Trophoblast cell (in vitro differentiated cells and primary cell): ENCODE measurements around the gene TOGARAM1. TPM values are rescaled to one million over a fixed set of nuclear protein-coding genes. Genes with fewer than 3 reads are reported as not detected.

Source experiments
- DNase-seq, 2 donors: peaks; one replicate each; pipeline ENCODE4 v3.0.0-alpha.2; 2016
- H2AFZ ChIP-seq: 2 replicates; pipeline ENCODE4 v1.6.1; 2013; ENCODE audit warnings: low read length, moderate library complexity, mild to moderate bottlenecking; ENCODE audit not compliant: insufficient read depth, poor library complexity
- H2AK5ac ChIP-seq: 2 replicates; pipeline ENCODE4 v1.6.1; 2013; ENCODE audit warnings: mild to moderate bottlenecking, low read length
- H2BK120ac ChIP-seq: 2 replicates; pipeline ENCODE4 v1.6.1; 2013; ENCODE audit warnings: low read length, mild to moderate bottlenecking, moderate library complexity; ENCODE audit not compliant: insufficient read depth, poor library complexity
- H2BK12ac ChIP-seq: 2 replicates; pipeline ENCODE4 v1.6.1; 2013; ENCODE audit warnings: mild to moderate bottlenecking, low read length, moderate library complexity
- H2BK5ac ChIP-seq: 2 replicates; pipeline ENCODE4 v1.6.1; 2013; ENCODE audit warnings: low read length, low read depth, moderate library complexity, mild to moderate bottlenecking; ENCODE audit not compliant: poor library complexity
- H3K14ac ChIP-seq: 2 replicates; pipeline ENCODE4 v1.6.1; 2013; ENCODE audit warnings: mild to moderate bottlenecking, low read length
- H3K18ac ChIP-seq: 2 replicates; pipeline ENCODE4 v1.6.1; 2013; ENCODE audit warnings: mild to moderate bottlenecking, low read length
- H3K23ac ChIP-seq: 2 replicates; pipeline ENCODE4 v1.6.1; 2013; ENCODE audit warnings: low read length
- H3K27ac ChIP-seq: 2 replicates; pipeline ENCODE4 v1.5.1; 2013; ENCODE audit warnings: low read depth, mild to moderate bottlenecking, inconsistent platforms, low read length, moderate library complexity
- H3K27me3 ChIP-seq: 2 replicates; pipeline ENCODE4 v1.6.1; 2013; ENCODE audit warnings: inconsistent platforms, mild to moderate bottlenecking, low read length, moderate library complexity; ENCODE audit not compliant: insufficient read depth
- H3K36me3 ChIP-seq, 2 experiments: 1 replicate in 1 of 2; 2 replicates in 1 of 2; pipeline ENCODE4 v1.6.1; 2013; ENCODE audit warnings: low read length in 2 of 2, mild to moderate bottlenecking in 2 of 2, moderate library complexity in 1 of 2; ENCODE audit not compliant: insufficient read depth in 2 of 2, control insufficient read depth in 1 of 2
- H3K4ac ChIP-seq: 2 replicates; pipeline ENCODE4 v1.6.1; 2013; ENCODE audit warnings: low read depth, mild to moderate bottlenecking, low read length, moderate library complexity
- H3K4me1 ChIP-seq, 2 experiments: 1 replicate in 1 of 2; 2 replicates in 1 of 2; pipeline ENCODE4 v1.6.1; 2013; ENCODE audit warnings: low read length in 2 of 2, mild to moderate bottlenecking in 2 of 2, moderate library complexity in 1 of 2; ENCODE audit not compliant: insufficient read depth in 2 of 2, control insufficient read depth in 1 of 2
- H3K4me2 ChIP-seq: 2 replicates; pipeline ENCODE4 v1.6.1; 2013; ENCODE audit warnings: inconsistent platforms, mild to moderate bottlenecking, low read length, moderate library complexity
- H3K4me3 ChIP-seq: 2 replicates; pipeline ENCODE4 v1.5.1; 2013; ENCODE audit warnings: mild to moderate bottlenecking, low read depth, low read length, inconsistent platforms
- H3K79me1 ChIP-seq: one replicate; pipeline ENCODE4 v1.6.1; 2013; ENCODE audit warnings: low read length
- H3K79me2 ChIP-seq: 2 replicates; pipeline ENCODE4 v1.6.1; 2013; ENCODE audit warnings: low read length, mild to moderate bottlenecking; ENCODE audit not compliant: control insufficient read depth, insufficient read depth, poor library complexity
- H3K9ac ChIP-seq: 2 replicates; pipeline ENCODE4 v1.6.1; 2013; ENCODE audit warnings: mild to moderate bottlenecking, low read length
- H3K9me3 ChIP-seq: 2 replicates; pipeline ENCODE4 v1.6.1; 2013; ENCODE audit warnings: low read depth, mild to moderate bottlenecking, control low read depth, inconsistent platforms, low read length; ENCODE audit not compliant: insufficient read depth
- H4K12ac ChIP-seq: 2 replicates; pipeline ENCODE4 v1.6.1; 2013; ENCODE audit warnings: low read depth, mild to moderate bottlenecking, low read length, moderate library complexity
- H4K8ac ChIP-seq: 2 replicates; pipeline ENCODE4 v1.6.1; 2013; ENCODE audit warnings: low read depth, mild to moderate bottlenecking, low read length, moderate library complexity
- H4K91ac ChIP-seq: one replicate; pipeline ENCODE4 v1.6.1; 2013; ENCODE audit warnings: low read depth, mild to moderate bottlenecking, low read length, moderate library complexity
- WGBS: extraction: QIAGEN DNeasy Blood & Tissue Kit; methylation state at CpG from one replicate; pipeline ENCODE4 v1.1.7; 2013; ENCODE audit warnings: missing lambda C conversion rate; ENCODE audit not compliant: insufficient read length, insufficient coverage; ENCODE audit errors: extremely low coverage; 5-methylcytosine and 5-hydroxymethylcytosine counted together
- polyA plus RNA-seq: library from polyadenylated mRNA; stranded (reverse); fragments of 200-250 nt; gene quantifications from 2 replicates; pipeline ENCODE4 v1.2.3, GENCODE V29; 2013

The TOGARAM1 gene
- polyA plus RNA-seq = 4.7 and 5.2 TPM in 2 replicates

- Histone ChIP-seq H2BK5ac (no peak within 1 kb of the TSS), H3K4ac (no peak within 1 kb of the TSS), H3K4me1 (peaks cover 10 to 14% of the 10 kb centered on the region in 2 experiments), H3K4me2 (peak within 1 kb of the TSS; percentile 78), H2BK12ac (no peak within 1 kb of the TSS), H3K9ac (peak within 1 kb of the TSS; percentile 22), H2AK5ac (no peak within 1 kb of the TSS), H4K8ac (peak within 1 kb of the TSS; percentile 88), H3K27me3 (no peaks in the 10 kb centered on the region), H3K79me2 (peaks cover 3% of the 10 kb centered on the region), H3K36me3 (no peaks in the 10 kb centered on the region), H2AFZ (peak within 1 kb of the TSS; percentile 89), H3K14ac (peak within 1 kb of the TSS; percentile 60), H4K91ac (peak within 1 kb of the TSS; percentile 51), H2BK120ac (peak within 1 kb of the TSS; percentile 8), H3K4me3 (peak within 1 kb of the TSS; percentile 82), H4K12ac (peak within 1 kb of the TSS; percentile 72), H3K79me1 (peaks cover 4% of the 10 kb centered on the region), H3K18ac (peak within 1 kb of the TSS; percentile 38), H3K9me3 (no peaks in the 10 kb centered on the region), H3K27ac (peak within 1 kb of the TSS; percentile 34), H3K23ac (no peak within 1 kb of the TSS)
- no CpG with 5 or more reads among the region's 37 CpGs for WGBS
- peak; percentile 99 for DNase-seq
These were observed at the start of gene TOGARAM1, which contains the start of gene KLHL28 for GRCh38 chr14:44961554-44962333. TSS of gene TOGARAM1 (plus strand) at chr14:44962190. CDS start at chr14:44962422, 232 bp downstream. TSS of gene KLHL28 (minus strand) at chr14:44961947. CDS start at chr14:44945928, 16,019 bp downstream.

GRCh38 chr14:44914849-44915248 lies 47.1 kb upstream of the TOGARAM1 start:
- H3K9ac ChIP-seq = no peak overlapping the region
- no peak overlapping the region for H2AK5ac ChIP-seq
- H2BK12ac ChIP-seq = no peak overlapping the region
- no peak overlapping the region for H2AFZ ChIP-seq
- no peak overlapping the region for H3K27ac ChIP-seq
- H4K91ac ChIP-seq = no peak overlapping the region
- H2BK5ac ChIP-seq = no peak overlapping the region
- no peaks in the 10 kb centered on the region for H3K4me1 ChIP-seq
- WGBS = no CpG with 5 or more reads among the region's 4 CpGs
- H3K27me3 ChIP-seq = no peaks in the 10 kb centered on the region
- H3K4me3 ChIP-seq = no peak overlapping the region
- H2BK120ac ChIP-seq = no peak overlapping the region
- no peaks in the 10 kb centered on the region for H3K9me3 ChIP-seq
- H3K79me1 ChIP-seq = no peaks in the 10 kb centered on the region
- no peaks in the 10 kb centered on the region for H3K36me3 ChIP-seq
- no peak overlapping the region for H3K23ac ChIP-seq
- no peak overlapping the region for H4K12ac ChIP-seq
- H3K4me2 ChIP-seq = no peak overlapping the region
- H3K4ac ChIP-seq = no peak overlapping the region
- H3K14ac ChIP-seq = no peak overlapping the region
- H3K79me2 ChIP-seq = no peaks in the 10 kb centered on the region
- H4K8ac ChIP-seq = no peak overlapping the region
- H3K18ac ChIP-seq = no peak overlapping the region
- DNase-seq = no peak

GRCh38 chr14:44928793-44929192 lies 33.2 kb upstream of the TOGARAM1 start:
- no peak overlapping the region for H3K9ac ChIP-seq
- no peak overlapping the region for H3K4me3 ChIP-seq
- H2AFZ ChIP-seq = no peak overlapping the region

GRCh38 chr14:44935155-44935554 lies 26.8 kb upstream of the TOGARAM1 start:
- Histone ChIP-seq H2BK12ac (no peak overlapping the region), H2BK120ac (no peak overlapping the region), H3K79me1 (no peaks in the 10 kb centered on the region), H3K4ac (no peak overlapping the region), H3K27me3 (no peaks in the 10 kb centered on the region), H2BK5ac (no peak overlapping the region), H3K4me3 (no peak overlapping the region), H4K8ac (no peak overlapping the region), H4K91ac (no peak overlapping the region), H3K79me2 (no peaks in the 10 kb centered on the region), H3K27ac (no peak overlapping the region), H3K18ac (no peak overlapping the region), H3K9me3 (no peaks in the 10 kb centered on the region), H4K12ac (no peak overlapping the region), H3K4me1 (no peaks in the 10 kb centered on the region), H3K9ac (no peak overlapping the region), H3K23ac (no peak overlapping the region), H3K4me2 (no peak overlapping the region), H2AFZ (no peak overlapping the region), H3K36me3 (peaks cover 5 to 7% of the 10 kb centered on the region in 2 experiments), H2AK5ac (no peak overlapping the region), H3K14ac (no peak overlapping the region)
- DNase-seq = no peak
- WGBS = no CpG with 5 or more reads among the region's 2 CpGs

More at GRCh38 chr14:44928793-44929192, 33.2 kb upstream of the TOGARAM1 start:
- Histone ChIP-seq H2AK5ac (no peak overlapping the region), H3K4me2 (no peak overlapping the region), H2BK12ac (no peak overlapping the region), H3K14ac (no peak overlapping the region), H4K8ac (no peak overlapping the region), H3K27ac (no peak overlapping the region), H3K36me3 (no peaks in the 10 kb centered on the region), H3K79me1 (no peaks in the 10 kb centered on the region), H3K79me2 (no peaks in the 10 kb centered on the region), H3K23ac (no peak overlapping the region), H3K9me3 (no peaks in the 10 kb centered on the region), H3K18ac (no peak overlapping the region), H2BK5ac (no peak overlapping the region), H3K4ac (no peak overlapping the region), H2BK120ac (no peak overlapping the region), H3K4me1 (no peaks in the 10 kb centered on the region), H4K12ac (no peak overlapping the region), H3K27me3 (no peaks in the 10 kb centered on the region), H4K91ac (no peak overlapping the region)
- no peak for DNase-seq
- whole genome bisulfite sequencing = no CpG with 5 or more reads among the region's 7 CpGs
